Hepatocyte (in vitro differentiated cells): ENCODE data around the gene DAB1. TPM values are rescaled to one million over a fixed set of nuclear protein-coding genes. Genes with fewer than 3 reads are reported as not detected.
"Not testable (repeated sequence)": the region's sequence is repeated elsewhere in the genome, so short reads cannot be mapped to it uniquely, and the experiment has no call there.

ENCODE experiments used
- DNase-seq: peaks from one replicate; pipeline ENCODE4 v3.0.0-alpha.2; 2016; ENCODE audit warnings: low spot score
- H2AFZ ChIP-seq: fragments of 200-600 bp; sonication (generic); 2 replicates; pipeline ENCODE4 v1.6.0; 2016; ENCODE audit warnings: antibody characterized with exemption, mild to moderate bottlenecking
- H3K27ac ChIP-seq: fragments of 200-600 bp; sonication (generic); 2 replicates; pipeline ENCODE4 v1.5.1; 2016; ENCODE audit warnings: mild to moderate bottlenecking
- H3K27me3 ChIP-seq: fragments of 200-600 bp; sonication (generic); 2 replicates; pipeline ENCODE4 v1.6.1; 2016
- H3K36me3 ChIP-seq: fragments of 200-600 bp; sonication (generic); replicated peaks from 2 replicates; pipeline ENCODE4 v1.5.1; 2016; ENCODE audit warnings: low read depth; ENCODE audit not compliant: insufficient read depth
- H3K4me1 ChIP-seq: fragments of 200-600 bp; sonication (generic); 2 replicates; pipeline ENCODE4 v1.5.1; 2016; ENCODE audit warnings: mild to moderate bottlenecking, moderate library complexity; ENCODE audit not compliant: insufficient read depth
- H3K4me2 ChIP-seq: fragments of 200-600 bp; sonication (generic); 2 replicates; pipeline ENCODE4 v1.6.0; 2016
- H3K4me3 ChIP-seq: fragments of 200-600 bp; sonication (generic); 2 replicates; pipeline ENCODE4 v1.5.1; 2016; ENCODE audit warnings: mild to moderate bottlenecking
- H3K79me2 ChIP-seq: fragments of 200-600 bp; sonication (generic); 2 replicates; pipeline ENCODE4 v1.6.0; 2017; ENCODE audit warnings: mild to moderate bottlenecking
- H3K9me2 ChIP-seq: fragments of 200-600 bp; sonication (generic); replicated peaks from 2 replicates; pipeline ENCODE4 v1.6.0; 2017; ENCODE audit warnings: mild to moderate bottlenecking; ENCODE audit not compliant: insufficient read depth
- H3K9me3 ChIP-seq: fragments of 200-600 bp; sonication (generic); 2 replicates; pipeline ENCODE4 v1.5.1; 2016; ENCODE audit warnings: low read depth, mild to moderate bottlenecking
- H4K20me1 ChIP-seq: fragments of 200-600 bp; sonication (generic); 2 replicates; pipeline ENCODE4 v1.6.0; 2016; ENCODE audit warnings: mild to moderate bottlenecking; ENCODE audit not compliant: insufficient read depth, poor library complexity, severe bottlenecking
- EZH2 ChIP-seq: fragments of 200-600 bp; sonication (generic); IDR thresholded peaks from 2 replicates; pipeline ENCODE4 v1.6.1; 2016; ENCODE audit warnings: antibody characterized with exemption, mild to moderate bottlenecking, borderline replicate concordance
- EZH2phosphoT487 ChIP-seq: fragments of 200-600 bp; sonication (generic); IDR thresholded peaks from one replicate; pipeline ENCODE4 v1.6.1; 2018; ENCODE audit warnings: antibody characterized with exemption, mild to moderate bottlenecking, low read depth, moderate library complexity; ENCODE audit not compliant: unreplicated experiment, severe bottlenecking
- WGBS: methylation state at CpG from one replicate; pipeline ENCODE4 v1.1.6; 2016; ENCODE audit warnings: low lambda C conversion rate; ENCODE audit errors: missing lambda C conversion rate; 5-methylcytosine and 5-hydroxymethylcytosine counted together
- polyA plus RNA-seq: library from polyadenylated mRNA; unstranded; fragments of >200 nt; fragmentation: Nextera tagmentation; extraction: Ambion mirVana; gene quantifications from 2 replicates; pipeline ENCODE4 v1.2.1, GENCODE V29; 2016
- total RNA-seq: library from RNA; depleted of rRNA; stranded (reverse); fragments of >200 nt; gene quantifications from 2 replicates; pipeline ENCODE4 v1.2.3, GENCODE V29; 2014
- TF ChIP-seq, protein P1 (sequence below): fragments of 200-600 bp; sonication (generic); IDR thresholded peaks from 2 replicates; pipeline ENCODE4 v1.5.1; 2016; ENCODE audit warnings: antibody characterized with exemption, mild to moderate bottlenecking; ENCODE audit not compliant: poor library complexity

DAB1 gene
- total and polyA plus RNA-seq, 2 experiments from 2014 or later: 19.5 to 37.6 TPM

DNA sequence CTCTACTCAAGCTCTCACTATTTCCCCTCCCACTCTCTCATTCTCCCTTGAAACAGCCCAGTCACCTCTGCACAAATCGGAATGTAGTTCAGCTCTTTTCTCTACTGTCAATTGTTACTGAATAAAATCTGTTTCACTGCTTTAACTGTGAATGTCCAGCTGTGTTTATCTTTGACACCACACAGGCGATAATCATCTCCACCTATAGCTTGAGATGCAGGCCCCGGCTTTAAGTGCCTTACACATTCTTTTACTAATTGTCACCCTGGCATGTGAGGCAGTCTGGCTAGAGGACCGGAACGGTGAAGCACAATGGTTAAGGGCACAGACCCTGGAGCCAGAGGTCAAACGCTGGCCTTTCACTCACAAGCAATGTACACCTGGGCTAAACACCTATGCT is 335.2 kb downstream of the DAB1 start:
- Histone ChIP-seq H3K9me3 (no peaks in the 10 kb centered on the region), H3K27ac (no peak overlapping the region), H3K4me3 (no peak overlapping the region), H3K79me2 (no peaks in the 10 kb centered on the region), H3K27me3 (no peaks in the 10 kb centered on the region), H3K36me3 (no peaks in the 10 kb centered on the region), H2AFZ (no peak overlapping the region), H4K20me1 (no peaks in the 10 kb centered on the region), H3K4me1 (no peaks in the 10 kb centered on the region), H3K9me2 (no peaks in the 10 kb centered on the region), H3K4me2 (no peak overlapping the region)
- 59% methylated on average over 6 of the region's 6 CpGs for WGBS
- DNase-seq: no peak
- no peak for TF ChIP-seq EZH2
- TF ChIP-seq, protein P1, sequence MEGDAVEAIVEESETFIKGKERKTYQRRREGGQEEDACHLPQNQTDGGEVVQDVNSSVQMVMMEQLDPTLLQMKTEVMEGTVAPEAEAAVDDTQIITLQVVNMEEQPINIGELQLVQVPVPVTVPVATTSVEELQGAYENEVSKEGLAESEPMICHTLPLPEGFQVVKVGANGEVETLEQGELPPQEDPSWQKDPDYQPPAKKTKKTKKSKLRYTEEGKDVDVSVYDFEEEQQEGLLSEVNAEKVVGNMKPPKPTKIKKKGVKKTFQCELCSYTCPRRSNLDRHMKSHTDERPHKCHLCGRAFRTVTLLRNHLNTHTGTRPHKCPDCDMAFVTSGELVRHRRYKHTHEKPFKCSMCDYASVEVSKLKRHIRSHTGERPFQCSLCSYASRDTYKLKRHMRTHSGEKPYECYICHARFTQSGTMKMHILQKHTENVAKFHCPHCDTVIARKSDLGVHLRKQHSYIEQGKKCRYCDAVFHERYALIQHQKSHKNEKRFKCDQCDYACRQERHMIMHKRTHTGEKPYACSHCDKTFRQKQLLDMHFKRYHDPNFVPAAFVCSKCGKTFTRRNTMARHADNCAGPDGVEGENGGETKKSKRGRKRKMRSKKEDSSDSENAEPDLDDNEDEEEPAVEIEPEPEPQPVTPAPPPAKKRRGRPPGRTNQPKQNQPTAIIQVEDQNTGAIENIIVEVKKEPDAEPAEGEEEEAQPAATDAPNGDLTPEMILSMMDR: no peak
- TF ChIP-seq EZH2phosphoT487: no peak

DNA sequence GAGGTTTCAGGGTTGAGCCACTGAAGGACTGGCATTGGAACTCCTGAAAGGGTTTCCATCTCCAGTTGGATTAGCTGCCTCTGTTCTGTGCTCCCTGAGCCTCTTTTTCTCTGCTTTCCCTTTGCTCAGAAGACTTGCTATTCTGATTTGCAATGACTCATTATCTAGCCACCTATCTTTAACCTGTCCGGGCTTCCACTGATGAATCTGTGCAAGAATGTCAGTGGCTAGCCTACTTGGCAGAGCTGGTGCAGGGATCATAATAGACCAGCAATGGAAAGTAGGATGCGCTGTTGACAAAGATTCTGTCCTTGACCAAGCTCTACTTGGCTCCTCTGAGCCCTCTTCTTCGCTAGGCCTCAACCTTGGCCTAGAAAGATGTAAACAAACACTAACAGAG is 336.2 kb downstream of the DAB1 start:
- H3K4me1 ChIP-seq, H3K4me2 ChIP-seq, H3K79me2 ChIP-seq, H4K20me1 ChIP-seq, H3K27ac ChIP-seq, H3K9me2 ChIP-seq, H3K9me3 ChIP-seq, H3K4me3 ChIP-seq, H3K27me3 ChIP-seq, DNase-seq, H2AFZ ChIP-seq, H3K36me3 ChIP-seq: not testable (repeated sequence)
- 83% methylated on average over 3 of the region's 3 CpGs for WGBS

DNA sequence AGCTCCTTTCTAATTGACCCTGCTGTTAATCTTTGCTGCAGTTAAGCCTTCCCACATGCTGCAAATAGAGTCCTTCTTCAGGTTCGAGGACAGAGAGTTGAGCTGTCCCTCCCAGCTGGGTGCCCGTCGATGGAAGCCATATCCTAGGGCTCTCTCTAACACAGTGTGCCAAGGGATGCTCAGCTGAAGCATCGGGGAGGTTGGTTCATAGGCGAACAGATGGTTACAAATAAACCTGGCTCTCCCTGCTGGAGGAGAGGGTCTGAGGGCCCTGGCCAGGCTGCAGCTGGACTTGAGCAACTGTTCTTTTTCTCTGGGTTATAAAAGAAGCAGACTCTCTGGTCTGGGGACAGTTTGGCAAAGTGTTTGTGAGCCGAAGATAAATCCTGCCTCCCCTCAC is 337.7 kb downstream of the DAB1 start:
- no peak overlapping the region for H3K4me2 ChIP-seq
- whole genome bisulfite sequencing: 57% methylated on average over 6 of the region's 6 CpGs
- no peaks in the 10 kb centered on the region for H3K27me3 ChIP-seq
- no peaks in the 10 kb centered on the region for H3K9me2 ChIP-seq
- no peaks in the 10 kb centered on the region for H3K4me1 ChIP-seq
- H3K4me3 ChIP-seq: no peak overlapping the region
- H3K36me3 ChIP-seq: no peaks in the 10 kb centered on the region
- no peak for TF ChIP-seq EZH2
- TF ChIP-seq, protein P1: no peak
- no peak for TF ChIP-seq EZH2phosphoT487
- no peaks in the 10 kb centered on the region for H3K79me2 ChIP-seq
- H3K9me3 ChIP-seq: no peaks in the 10 kb centered on the region
- no peak overlapping the region for H3K27ac ChIP-seq
- DNase-seq: no peak
- no peaks in the 10 kb centered on the region for H4K20me1 ChIP-seq
- no peak overlapping the region for H2AFZ ChIP-seq

DNA sequence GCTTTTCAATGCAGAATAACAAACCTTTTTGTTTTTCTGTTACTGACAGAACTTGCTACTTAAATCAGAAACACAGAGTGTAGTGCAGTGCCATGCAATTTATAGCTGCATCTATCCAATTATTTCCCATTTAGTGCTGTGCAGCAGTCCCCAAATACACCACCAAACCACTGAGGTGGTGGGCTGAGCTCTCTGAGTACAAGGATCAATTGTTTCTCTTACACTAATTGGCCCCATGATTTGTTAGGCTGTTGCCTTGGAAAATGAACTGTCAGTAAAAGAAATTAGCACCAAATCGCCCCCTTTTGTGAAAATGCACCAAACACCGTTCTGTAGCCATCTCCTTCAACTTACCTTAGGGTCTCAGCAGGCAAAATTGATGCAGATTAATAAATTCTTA is 339.2 kb downstream of the DAB1 start:
- Histone ChIP-seq H3K9me3 (no peaks in the 10 kb centered on the region), H3K79me2 (no peaks in the 10 kb centered on the region), H3K27ac (no peak overlapping the region), H3K36me3 (no peaks in the 10 kb centered on the region), H4K20me1 (no peaks in the 10 kb centered on the region), H3K4me3 (no peak overlapping the region), H3K4me1 (no peaks in the 10 kb centered on the region), H3K9me2 (no peaks in the 10 kb centered on the region), H3K4me2 (no peak overlapping the region), H2AFZ (no peak overlapping the region), H3K27me3 (no peaks in the 10 kb centered on the region)
- WGBS: 85% methylated on average over 2 of the region's 2 CpGs
- no peak for DNase-seq
- TF ChIP-seq, protein P1: no peak
- TF ChIP-seq EZH2phosphoT487 (no peak), EZH2 (no peak)
